ENCODE results near the gene PCSK4. TPM values are rescaled to one million over a fixed set of nuclear protein-coding genes. Genes with fewer than 3 reads are reported as not detected.

Gene PCSK4
- total RNA-seq, 1 donor, result 1.4 TPM

- peaks cover 8% of the 10 kb centered on the region for H3K4me1 ChIP-seq (ENCODE audit: insufficient read depth, low read length)
- H4K20me1 ChIP-seq (ENCODE audit: insufficient read depth, low read length), result peaks cover 66% of the 10 kb centered on the region
- peaks cover 21% of the 10 kb centered on the region for H3K79me2 ChIP-seq (ENCODE audit: insufficient read depth, low read length)
- H2AFZ ChIP-seq (ENCODE audit: low read length), result no peak overlapping the region
- DNase-seq (ENCODE audit: insufficient read length, low spot score, missing footprints), result no peak
- no peak for TF ChIP-seq CTCF (IDR thresholded peaks at IDR 0.05; ENCODE audit: extremely low read depth, low read depth, low read length)
- peaks cover 35% of the 10 kb centered on the region for H3K27me3 ChIP-seq (ENCODE audit: insufficient read depth, low read length)
- H3K9me3 ChIP-seq (ENCODE audit: low read depth, low read length), result no peaks in the 10 kb centered on the region
- H3K36me3 ChIP-seq (ENCODE audit: insufficient read depth, low read length), result peaks cover 4% of the 10 kb centered on the region
- no peak overlapping the region for H3K27ac ChIP-seq (ENCODE audit: low read depth, low read length)
- H3K4me2 ChIP-seq (ENCODE audit: insufficient read depth, low read length), result no peak overlapping the region
- no peak overlapping the region for H3K4me3 ChIP-seq (ENCODE audit: insufficient read depth, low read length)
These were observed 15.3 kb downstream of the PCSK4 start for GRCh38 chr19:1474765-1475351.

GRCh38 chr19:1474011-1474764 lies 16.0 kb downstream of the PCSK4 start:
- Histone ChIP-seq H3K79me2 (ENCODE audit: insufficient read depth, low read length) (peaks cover 21% of the 10 kb centered on the region), H4K20me1 (ENCODE audit: insufficient read depth, low read length) (peaks cover 66% of the 10 kb centered on the region), H2AFZ (ENCODE audit: low read length) (no peak overlapping the region)

GRCh38 chr19:1473085-1473851 lies 16.9 kb downstream of the PCSK4 start:
- Histone ChIP-seq H3K79me2 (ENCODE audit: insufficient read depth, low read length) (peaks cover 14% of the 10 kb centered on the region), H4K20me1 (ENCODE audit: insufficient read depth, low read length) (peaks cover 70% of the 10 kb centered on the region), H3K27ac (ENCODE audit: low read depth, low read length) (no peak overlapping the region), H3K9me3 (ENCODE audit: low read depth, low read length) (no peaks in the 10 kb centered on the region), H3K4me3 (ENCODE audit: insufficient read depth, low read length) (no peak overlapping the region), H3K4me1 (ENCODE audit: insufficient read depth, low read length) (peaks cover 4% of the 10 kb centered on the region), H3K27me3 (ENCODE audit: insufficient read depth, low read length) (peaks cover 44% of the 10 kb centered on the region), H3K4me2 (ENCODE audit: insufficient read depth, low read length) (no peak overlapping the region), H2AFZ (ENCODE audit: low read length) (no peak overlapping the region), H3K36me3 (ENCODE audit: insufficient read depth, low read length) (peaks cover 4% of the 10 kb centered on the region)
- TF ChIP-seq CTCF (IDR thresholded peaks at IDR 0.05; ENCODE audit: extremely low read depth, low read depth, low read length), result no peak
- DNase-seq (ENCODE audit: insufficient read length, low spot score, missing footprints), result no peak

More at GRCh38 chr19:1474011-1474764, 16.0 kb downstream of the PCSK4 start:
- H3K9me3 ChIP-seq (ENCODE audit: low read depth, low read length), result no peaks in the 10 kb centered on the region
- H3K27me3 ChIP-seq (ENCODE audit: insufficient read depth, low read length), result peaks cover 38% of the 10 kb centered on the region
- H3K4me2 ChIP-seq (ENCODE audit: insufficient read depth, low read length), result no peak overlapping the region
- peak; percentile 98 for DNase-seq (ENCODE audit: insufficient read length, low spot score, missing footprints)
- TF ChIP-seq CTCF (IDR thresholded peaks at IDR 0.05; ENCODE audit: extremely low read depth, low read depth, low read length), result no peak
- H3K27ac ChIP-seq (ENCODE audit: low read depth, low read length), result no peak overlapping the region
- H3K36me3 ChIP-seq (ENCODE audit: insufficient read depth, low read length), result peaks cover 4% of the 10 kb centered on the region
- peaks cover 4% of the 10 kb centered on the region for H3K4me1 ChIP-seq (ENCODE audit: insufficient read depth, low read length)
- no peak overlapping the region for H3K4me3 ChIP-seq (ENCODE audit: insufficient read depth, low read length)
